Measurements from ENCODE around the gene BRINP1.

DNA sequence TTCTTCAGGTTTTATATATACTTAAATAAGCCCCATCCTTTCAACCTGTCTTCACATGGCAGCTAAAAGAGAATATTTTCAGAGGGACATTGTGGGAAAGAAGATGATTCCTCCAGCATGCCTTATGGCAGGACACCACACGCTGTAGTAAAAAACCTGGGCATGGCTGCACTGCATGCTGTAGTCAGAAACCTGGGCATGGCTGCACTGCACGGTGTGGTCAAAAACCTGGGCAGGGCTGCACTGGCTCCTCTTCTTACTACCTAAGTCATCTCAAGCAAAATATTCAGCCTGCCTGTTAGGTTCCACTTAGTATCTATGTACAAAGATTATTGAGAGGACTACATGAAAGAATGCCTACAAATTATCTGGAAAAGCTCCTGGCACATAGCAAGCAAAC, 153.6 kb downstream of the BRINP1 start:
- TF ChIP-seq, protein P1, sequence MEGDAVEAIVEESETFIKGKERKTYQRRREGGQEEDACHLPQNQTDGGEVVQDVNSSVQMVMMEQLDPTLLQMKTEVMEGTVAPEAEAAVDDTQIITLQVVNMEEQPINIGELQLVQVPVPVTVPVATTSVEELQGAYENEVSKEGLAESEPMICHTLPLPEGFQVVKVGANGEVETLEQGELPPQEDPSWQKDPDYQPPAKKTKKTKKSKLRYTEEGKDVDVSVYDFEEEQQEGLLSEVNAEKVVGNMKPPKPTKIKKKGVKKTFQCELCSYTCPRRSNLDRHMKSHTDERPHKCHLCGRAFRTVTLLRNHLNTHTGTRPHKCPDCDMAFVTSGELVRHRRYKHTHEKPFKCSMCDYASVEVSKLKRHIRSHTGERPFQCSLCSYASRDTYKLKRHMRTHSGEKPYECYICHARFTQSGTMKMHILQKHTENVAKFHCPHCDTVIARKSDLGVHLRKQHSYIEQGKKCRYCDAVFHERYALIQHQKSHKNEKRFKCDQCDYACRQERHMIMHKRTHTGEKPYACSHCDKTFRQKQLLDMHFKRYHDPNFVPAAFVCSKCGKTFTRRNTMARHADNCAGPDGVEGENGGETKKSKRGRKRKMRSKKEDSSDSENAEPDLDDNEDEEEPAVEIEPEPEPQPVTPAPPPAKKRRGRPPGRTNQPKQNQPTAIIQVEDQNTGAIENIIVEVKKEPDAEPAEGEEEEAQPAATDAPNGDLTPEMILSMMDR (IDR thresholded peaks at IDR 0.05), result no peak
- TF ChIP-seq POLR2A (IDR thresholded peaks at IDR 0.05), result no peak
- no peak for TF ChIP-seq EP300 (IDR thresholded peaks at IDR 0.05)

Data from upper lobe of left lung (tissue), 4 donors.